ENCODE results near the gene RNF222.

GRCh38 chr17:8420041-8420934, 22.7 kb upstream of the RNF222 start:
- no peak for TF ChIP-seq CTCF (IDR thresholded peaks at IDR 0.05)
- TF ChIP-seq POLR2A (IDR thresholded peaks at IDR 0.05) = no peak

Measured in uterus (tissue), 2 donors.